HFF-Myc (cell line): ENCODE data around the gene CCDC86.

Source experiments
- DNase-seq: peaks from one replicate; pipeline ENCODE4 v3.0.0-alpha.2; 2011; ENCODE audit warnings: low read depth; ENCODE audit errors: extremely low read depth
- H3K4me3 ChIP-seq: replicated peaks from 2 replicates; pipeline ENCODE4 v1.5.1; 2011; ENCODE audit warnings: low read depth, mild to moderate bottlenecking, control low read depth, low read length
- CTCF ChIP-seq: IDR thresholded peaks from 2 replicates; pipeline ENCODE4 v1.5.1; 2012; ENCODE audit warnings: mild to moderate bottlenecking, low read depth, low read length, control low read depth; ENCODE audit errors: missing control alignments

CCDC86 gene

DNA sequence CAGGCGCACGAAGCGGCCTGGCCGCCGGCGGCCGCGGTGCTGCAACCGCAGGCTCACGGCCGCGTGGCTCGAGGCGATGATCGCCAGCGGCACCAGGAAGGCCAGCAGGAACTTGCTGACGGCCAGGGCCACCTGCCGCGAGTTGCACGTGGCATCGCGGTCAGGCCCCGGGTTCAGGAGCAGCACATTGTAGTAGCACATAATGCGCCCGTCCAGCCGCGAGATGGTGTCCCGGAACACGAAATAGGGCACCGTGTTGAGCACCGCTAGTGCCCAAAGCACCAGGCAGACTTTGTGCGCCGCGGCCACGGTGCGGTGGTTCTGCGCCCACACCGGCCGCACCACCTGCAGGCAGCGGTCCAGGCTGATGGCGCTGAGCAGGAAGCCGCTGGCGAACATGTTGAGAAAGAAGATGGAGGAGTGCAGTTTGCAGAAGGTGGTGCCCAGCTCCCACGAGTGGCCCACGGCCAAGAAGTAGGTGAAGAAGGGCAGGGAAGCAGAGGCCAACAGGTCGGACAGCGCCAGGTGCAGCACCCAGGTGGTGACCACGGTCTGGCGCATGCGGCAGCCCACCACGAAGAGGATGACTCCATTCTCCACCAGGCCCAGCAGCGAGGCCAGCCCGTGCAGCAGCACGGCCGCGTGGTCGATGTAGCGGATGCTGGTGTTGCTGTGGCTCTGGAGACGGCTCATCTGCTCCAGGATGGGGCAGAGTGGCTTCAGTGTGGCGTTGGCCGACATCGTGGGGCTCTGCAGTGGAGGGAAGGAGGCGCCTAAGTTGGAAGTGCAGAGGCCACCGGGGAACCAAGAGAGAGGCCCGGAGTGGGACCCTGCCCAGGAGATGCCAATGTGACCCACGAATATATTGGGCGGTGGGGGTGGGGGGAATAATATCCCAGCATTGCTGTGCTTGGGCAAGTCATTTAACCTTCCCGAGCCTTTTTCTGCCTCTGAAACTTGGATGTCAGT lies 11.4 kb downstream of the CCDC86 start:
- H3K4me3 ChIP-seq, result no peak overlapping the region
- DNase-seq, result no peak
- TF ChIP-seq CTCF, result no peak

DNA sequence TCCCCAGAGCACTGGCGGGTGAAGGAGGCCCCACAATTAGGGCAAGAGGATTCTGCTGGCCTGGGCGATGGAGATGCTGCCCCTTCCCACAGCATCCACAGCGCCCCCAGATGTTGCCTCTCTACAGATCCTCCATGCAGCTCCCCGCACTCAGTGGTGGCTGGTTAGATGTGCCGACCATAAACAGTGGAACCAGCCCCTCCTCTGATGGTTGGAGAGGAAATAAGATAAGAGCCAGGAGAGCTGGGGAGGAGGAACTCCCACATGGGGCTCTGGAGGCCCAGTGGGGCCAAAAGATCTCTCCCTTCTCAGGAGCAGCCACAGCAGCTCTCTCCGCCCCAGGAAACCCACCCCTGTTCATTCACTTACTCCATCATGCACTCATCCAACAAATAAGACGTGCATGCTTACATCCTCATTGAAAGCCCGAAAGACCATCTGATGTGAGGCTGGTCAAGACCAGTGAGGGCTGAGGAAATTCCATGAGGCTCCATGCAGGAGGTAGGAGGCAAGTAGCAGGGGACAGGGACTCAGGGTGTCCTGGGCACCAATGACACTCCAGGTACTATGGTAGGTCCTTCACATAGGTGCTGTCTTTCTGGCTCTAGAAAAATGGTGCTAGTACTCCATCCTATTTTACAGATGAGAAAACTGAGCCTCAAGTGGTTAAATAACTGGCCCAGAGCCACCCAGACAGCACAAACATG lies 12.4 kb downstream of the CCDC86 start:
- no peak for TF ChIP-seq CTCF
- no peak overlapping the region for H3K4me3 ChIP-seq
- DNase-seq, result no peak

DNA sequence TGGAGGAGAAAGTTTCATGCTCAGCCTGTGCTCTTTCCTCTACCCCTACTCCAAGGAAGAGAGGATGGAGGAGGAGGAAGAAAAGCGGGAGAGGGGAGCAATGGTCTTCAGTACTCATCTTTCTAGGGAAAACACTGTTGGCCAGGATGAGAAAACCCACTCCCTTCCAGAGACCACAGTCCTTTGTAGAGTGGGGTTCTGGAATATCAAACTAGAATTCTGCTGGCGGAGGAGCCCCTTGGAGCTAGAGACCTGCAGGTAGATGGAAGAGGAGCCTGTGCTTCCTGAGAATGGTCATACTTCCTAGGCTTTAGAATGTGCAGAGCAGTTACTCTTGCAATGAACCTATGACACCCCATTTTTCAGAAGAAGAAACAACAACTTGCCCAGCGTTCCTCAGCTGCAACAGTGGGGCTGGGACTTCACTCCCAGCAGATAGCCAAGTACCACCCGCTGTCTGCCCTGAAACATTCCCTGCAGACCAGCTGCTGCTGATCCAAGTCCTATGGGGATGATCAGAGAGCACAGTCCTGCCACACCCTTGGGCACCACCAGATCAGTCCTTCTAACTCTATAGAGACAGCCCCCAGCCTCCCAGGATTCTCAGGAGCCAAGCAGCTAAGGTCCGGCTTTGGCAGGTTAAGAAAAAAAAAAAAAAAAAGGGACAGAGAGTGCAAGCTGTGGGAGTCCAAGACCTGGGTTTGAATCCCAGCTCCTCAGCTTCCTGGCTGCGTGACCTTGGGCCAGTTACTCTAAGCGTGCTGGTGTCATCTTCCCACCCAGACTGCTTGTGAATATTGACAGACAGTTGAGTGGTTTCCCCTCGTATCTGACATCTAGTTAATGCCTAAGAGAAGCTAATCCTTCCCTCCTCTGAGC lies 13.2 kb downstream of the CCDC86 start:
- H3K4me3 ChIP-seq, result no peak overlapping the region
- no peak for DNase-seq
- no peak for TF ChIP-seq CTCF

- TF ChIP-seq CTCF, result no peak
- no peak for DNase-seq
- H3K4me3 ChIP-seq, result no peak within 1 kb of the TSS
These were observed 14.1 kb downstream of the CCDC86 start, which contains the start of gene PTGDR2 for GRCh38 chr11:60855726-60856633. TSS of gene PTGDR2 (minus strand) at chr11:60855950. CDS start at chr11:60853722, 2,228 bp downstream.

- DNase-seq, result no peak
- no peak for TF ChIP-seq CTCF
- no peak overlapping the region for H3K4me3 ChIP-seq
These were observed 15.7 kb downstream of the CCDC86 start for GRCh38 chr11:60857378-60858232.
